GM19351 (cell line): ENCODE results near the gene BOLA1.
"Not testable (repeated sequence)": the region's sequence is repeated elsewhere in the genome, so short reads cannot be mapped to it uniquely, and the experiment has no call there.

ENCODE experiments used
- ATAC-seq: cut with Tn5 transposase; IDR thresholded peaks from one replicate; pipeline ENCODE4 v1.9.1; 2021; ENCODE audit warnings: mild to moderate bottlenecking, moderate library complexity; ENCODE audit not compliant: unreplicated experiment

Gene BOLA1

GRCh38 chr1:149927563-149928400 is 28.4 kb downstream of the BOLA1 start, which contains the start of gene SF3B4:
TSS of gene SF3B4 (minus strand) at chr1:149927803. CDS start at chr1:149927759, 44 bp downstream.
- peak; percentile 96 for ATAC-seq

- ATAC-seq: no peak
These were observed 29.0 kb downstream of the BOLA1 start for GRCh38 chr1:149928401-149928724.

- ATAC-seq: no peak
These were observed 30.5 kb downstream of the BOLA1 start for GRCh38 chr1:149929856-149930255.

- no peak for ATAC-seq
These were observed 31.9 kb downstream of the BOLA1 start for GRCh38 chr1:149931212-149931790.

- no peak for ATAC-seq
These were observed 33.1 kb downstream of the BOLA1 start for GRCh38 chr1:149932474-149932873.

- no peak for ATAC-seq
These were observed 33.8 kb downstream of the BOLA1 start for GRCh38 chr1:149933208-149933607.

GRCh38 chr1:149934356-149934755 is 35.0 kb downstream of the BOLA1 start:
- no peak for ATAC-seq

- ATAC-seq: no peak
These were observed 37.0 kb downstream of the BOLA1 start, which contains the start of gene MTMR11 for GRCh38 chr1:149936170-149936991. TSS of gene MTMR11 (minus strand) at chr1:149936879. CDS start at chr1:149936647, 232 bp downstream.

- no peak for ATAC-seq
These were observed 37.8 kb downstream of the BOLA1 start for GRCh38 chr1:149936992-149937705.

GRCh38 chr1:149937759-149938158 is 38.4 kb downstream of the BOLA1 start:
- no peak for ATAC-seq

GRCh38 chr1:149938668-149939003 is 39.3 kb downstream of the BOLA1 start:
- ATAC-seq: not testable (repeated sequence)

GRCh38 chr1:149940427-149940826 is 41.1 kb downstream of the BOLA1 start:
- ATAC-seq: no peak

- no peak for ATAC-seq
These were observed 42.8 kb downstream of the BOLA1 start for GRCh38 chr1:149942207-149942606.

GRCh38 chr1:149942885-149943284 is 43.5 kb downstream of the BOLA1 start:
- no peak for ATAC-seq

GRCh38 chr1:149945206-149945605 is 45.8 kb downstream of the BOLA1 start:
- ATAC-seq: no peak

GRCh38 chr1:149949911-149950310 is 50.5 kb downstream of the BOLA1 start:
- no peak for ATAC-seq
